Gastrocnemius medialis (tissue), 4 donors: Measurements from ENCODE around the gene ACY1.
"Not testable (repeated sequence)": the region's sequence is repeated elsewhere in the genome, so short reads cannot be mapped to it uniquely, and the experiment has no call there.

Experiments used
- POLR2A ChIP-seq, 2 donors: fragments of 450-650 bp; IDR thresholded peaks; one replicate each; pipeline ENCODE4 v1.6.1; 2017; ENCODE audit warnings: antibody characterized with exemption in 2 of 2, mild to moderate bottlenecking in 2 of 2, moderate library complexity in 2 of 2
- TF ChIP-seq, protein P1 (sequence below), 5 experiments: fragments of 450-650 bp in 3 of 5; fragments of 200-600 bp in 2 of 5; sonication (generic) in 2 of 5; IDR thresholded peaks in 4 of 5; conservative IDR thresholded peaks in 1 of 5; 1 replicate in 4 of 5; 2 replicates in 1 of 5; pipeline ENCODE4 v1.5.1; 2016 to 2019; ENCODE audit warnings: antibody characterized with exemption in 5 of 5, mild to moderate bottlenecking in 3 of 5, moderate library complexity in 3 of 5

DNA sequence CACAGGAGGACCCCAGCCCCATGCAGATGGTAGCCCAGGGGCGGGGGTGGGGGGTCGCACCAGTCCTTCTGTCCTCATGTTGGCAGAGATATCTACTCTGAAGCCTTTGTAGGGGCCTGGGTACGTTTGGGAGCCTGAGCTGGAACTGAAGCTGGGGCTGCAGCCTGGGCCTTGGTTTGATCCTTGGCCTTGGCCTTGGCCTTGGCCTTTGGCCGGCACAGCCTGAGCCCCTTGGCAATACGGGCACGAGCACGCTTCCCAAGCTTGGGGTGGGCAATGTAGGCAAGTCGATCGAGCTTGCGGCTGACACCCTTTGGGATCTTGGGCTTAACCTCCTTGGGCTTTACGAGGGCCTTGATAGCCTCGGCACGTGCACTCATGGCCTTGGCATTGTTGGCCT lies 10.3 kb downstream of the ACY1 start:
- TF ChIP-seq, protein P1, sequence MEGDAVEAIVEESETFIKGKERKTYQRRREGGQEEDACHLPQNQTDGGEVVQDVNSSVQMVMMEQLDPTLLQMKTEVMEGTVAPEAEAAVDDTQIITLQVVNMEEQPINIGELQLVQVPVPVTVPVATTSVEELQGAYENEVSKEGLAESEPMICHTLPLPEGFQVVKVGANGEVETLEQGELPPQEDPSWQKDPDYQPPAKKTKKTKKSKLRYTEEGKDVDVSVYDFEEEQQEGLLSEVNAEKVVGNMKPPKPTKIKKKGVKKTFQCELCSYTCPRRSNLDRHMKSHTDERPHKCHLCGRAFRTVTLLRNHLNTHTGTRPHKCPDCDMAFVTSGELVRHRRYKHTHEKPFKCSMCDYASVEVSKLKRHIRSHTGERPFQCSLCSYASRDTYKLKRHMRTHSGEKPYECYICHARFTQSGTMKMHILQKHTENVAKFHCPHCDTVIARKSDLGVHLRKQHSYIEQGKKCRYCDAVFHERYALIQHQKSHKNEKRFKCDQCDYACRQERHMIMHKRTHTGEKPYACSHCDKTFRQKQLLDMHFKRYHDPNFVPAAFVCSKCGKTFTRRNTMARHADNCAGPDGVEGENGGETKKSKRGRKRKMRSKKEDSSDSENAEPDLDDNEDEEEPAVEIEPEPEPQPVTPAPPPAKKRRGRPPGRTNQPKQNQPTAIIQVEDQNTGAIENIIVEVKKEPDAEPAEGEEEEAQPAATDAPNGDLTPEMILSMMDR (IDR thresholded peaks at IDR 0.05 in 4 of 5, conservative IDR thresholded peaks at IDR 0.05 in 1 of 5): not testable (repeated sequence)
- not testable (repeated sequence) for TF ChIP-seq POLR2A (IDR thresholded peaks at IDR 0.05)
